Measurements from ENCODE around the gene ANKRD27.

DNA sequence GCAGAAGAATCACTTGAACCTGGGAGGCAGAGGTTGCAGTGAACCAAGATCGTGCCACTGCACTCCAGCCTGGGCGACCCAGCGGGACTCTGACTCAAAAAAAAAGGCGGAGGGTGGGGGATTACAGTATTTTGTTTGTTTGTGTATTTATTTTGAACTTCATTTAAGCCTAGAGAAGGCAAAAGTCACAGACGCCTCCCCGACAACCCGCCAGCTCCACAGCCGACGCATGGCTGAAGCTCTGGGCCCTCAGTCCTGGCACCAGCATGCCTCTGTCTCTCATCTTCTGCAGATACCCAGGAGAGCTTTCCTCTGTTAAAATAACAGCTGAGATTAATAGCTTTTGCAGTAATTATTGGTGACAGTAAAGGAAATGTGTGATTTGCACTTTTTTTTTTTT, 111.2 kb downstream of the ANKRD27 start:
- TF ChIP-seq POLR2AphosphoS5 (IDR thresholded peaks at IDR 0.05; ENCODE audit: insufficient read depth in 1 of 2, low read depth in 1 of 2) (no peak), POLR2A (IDR thresholded peaks at IDR 0.05) (no peak)
